LNCAP (cell line): Measurements from ENCODE around the gene CLTC.

ENCODE experiments used
- CTCF ChIP-seq: fragments of 450-650 bp; IDR thresholded peaks from 2 replicates; pipeline ENCODE4 v1.5.1; 2017; ENCODE audit warnings: mild to moderate bottlenecking

CLTC gene

GRCh38 chr17:59626756-59627155 lies 7.1 kb downstream of the CLTC start:
- TF ChIP-seq CTCF, result no peak

GRCh38 chr17:59627274-59627673 lies 7.6 kb downstream of the CLTC start:
- no peak for TF ChIP-seq CTCF

- TF ChIP-seq CTCF, result no peak
Observed at GRCh38 chr17:59627770-59628171, 8.1 kb downstream of the CLTC start.

GRCh38 chr17:59629174-59629573 lies 9.5 kb downstream of the CLTC start:
- TF ChIP-seq CTCF, result no peak

- no peak for TF ChIP-seq CTCF
Observed at GRCh38 chr17:59631276-59631675, 11.6 kb downstream of the CLTC start.

- no peak for TF ChIP-seq CTCF
Observed at GRCh38 chr17:59632398-59632797, 12.7 kb downstream of the CLTC start.

- no peak for TF ChIP-seq CTCF
Observed at GRCh38 chr17:59633658-59634359, 14.1 kb downstream of the CLTC start.
